Neural progenitor cell (in vitro differentiated cells): Measurements from ENCODE around the gene IL22RA2. TPM values are rescaled to one million over a fixed set of nuclear protein-coding genes. Genes with fewer than 3 reads are reported as not detected.
A peak's percentile ranks its signal among the peaks of the same experiment; 100 is the strongest.

Experiments
- DNase-seq: peaks from one replicate; pipeline ENCODE4 v3.0.0-alpha.2; 2016; ENCODE audit warnings: low spot score
- H2AFZ ChIP-seq: fragments of 200-600 bp; sonication (generic); replicated peaks from 2 replicates; pipeline ENCODE4 v1.6.1; 2016; ENCODE audit warnings: antibody characterized with exemption
- H3F3A ChIP-seq: fragments of 200-600 bp; sonication (generic); 2 replicates; pipeline ENCODE4 v1.6.1; 2016; ENCODE audit warnings: antibody characterized with exemption, low read depth
- H3K27ac ChIP-seq: fragments of 200-600 bp; sonication (generic); 2 replicates; pipeline ENCODE4 v1.5.1; 2016; ENCODE audit warnings: mild to moderate bottlenecking
- H3K27me3 ChIP-seq: fragments of 200-600 bp; sonication (generic); 2 replicates; pipeline ENCODE4 v1.6.1; 2016; ENCODE audit warnings: mild to moderate bottlenecking, moderate library complexity
- H3K36me3 ChIP-seq: fragments of 200-600 bp; sonication (generic); 2 replicates; pipeline ENCODE4 v1.5.1; 2016
- H3K4me1 ChIP-seq: fragments of 200-600 bp; sonication (generic); 2 replicates; pipeline ENCODE4 v1.6.1; 2016; ENCODE audit warnings: mixed run types
- H3K4me2 ChIP-seq: fragments of 200-600 bp; sonication (generic); 2 replicates; pipeline ENCODE4 v1.6.1; 2016
- H3K4me3 ChIP-seq: fragments of 200-600 bp; sonication (generic); 2 replicates; pipeline ENCODE4 v1.5.1; 2016
- H3K79me2 ChIP-seq: fragments of 200-600 bp; sonication (generic); 2 replicates; pipeline ENCODE4 v1.6.1; 2016; ENCODE audit warnings: low read depth
- H3K9ac ChIP-seq: fragments of 200-600 bp; sonication (generic); 2 replicates; pipeline ENCODE4 v1.6.1; 2016
- H3K9me3 ChIP-seq: fragments of 200-600 bp; sonication (generic); 2 replicates; pipeline ENCODE4 v1.5.1; 2016; ENCODE audit warnings: low read depth
- H4K20me1 ChIP-seq: fragments of 200-600 bp; sonication (generic); 2 replicates; pipeline ENCODE4 v1.6.1; 2016; ENCODE audit warnings: low read depth
- H3K27ac Mint-ChIP-seq: 3 replicates; pipeline ENCODE4 v1.8.0; 2021; ENCODE audit warnings: mixed read lengths
- H3K27me3 Mint-ChIP-seq: 2 replicates; pipeline ENCODE4 v1.8.0; 2022; ENCODE audit warnings: low read depth, mild to moderate bottlenecking, inconsistent platforms, moderate library complexity, mixed read lengths; ENCODE audit not compliant: insufficient read depth
- H3K36me3 Mint-ChIP-seq: 3 replicates; pipeline ENCODE4 v1.8.0; 2021; ENCODE audit warnings: mixed read lengths
- H3K4me1 Mint-ChIP-seq: 3 replicates; pipeline ENCODE4 v1.8.0; 2021; ENCODE audit warnings: mixed read lengths
- H3K4me3 Mint-ChIP-seq: 3 replicates; pipeline ENCODE4 v1.8.0; 2021; ENCODE audit warnings: mild to moderate bottlenecking, moderate library complexity, mixed read lengths
- H3K9me3 Mint-ChIP-seq: 3 replicates; pipeline ENCODE4 v1.8.0; 2020; ENCODE audit warnings: mixed read lengths
- EZH2 ChIP-seq: fragments of 200-600 bp; sonication (generic); IDR thresholded peaks from 2 replicates; pipeline ENCODE4 v1.6.1; 2017; ENCODE audit warnings: antibody characterized with exemption, mild to moderate bottlenecking, moderate library complexity
- EZH2phosphoT487 ChIP-seq: fragments of 200-600 bp; sonication (generic); IDR thresholded peaks from 2 replicates; pipeline ENCODE4 v1.6.1; 2017; ENCODE audit warnings: antibody characterized with exemption
- total RNA-seq: library from RNA; depleted of rRNA; stranded (reverse); fragments of >200 nt; gene quantifications from 2 replicates; pipeline ENCODE4 v1.2.3, GENCODE V29; 2015; ENCODE audit warnings: low replicate concordance
- TF ChIP-seq, protein P1 (sequence below): fragments of 200-600 bp; sonication (generic); IDR thresholded peaks from 2 replicates; pipeline ENCODE4 v1.5.1; 2017; ENCODE audit warnings: antibody characterized with exemption, mild to moderate bottlenecking

IL22RA2 gene
- total RNA-seq = not detected in 2 replicates

DNA sequence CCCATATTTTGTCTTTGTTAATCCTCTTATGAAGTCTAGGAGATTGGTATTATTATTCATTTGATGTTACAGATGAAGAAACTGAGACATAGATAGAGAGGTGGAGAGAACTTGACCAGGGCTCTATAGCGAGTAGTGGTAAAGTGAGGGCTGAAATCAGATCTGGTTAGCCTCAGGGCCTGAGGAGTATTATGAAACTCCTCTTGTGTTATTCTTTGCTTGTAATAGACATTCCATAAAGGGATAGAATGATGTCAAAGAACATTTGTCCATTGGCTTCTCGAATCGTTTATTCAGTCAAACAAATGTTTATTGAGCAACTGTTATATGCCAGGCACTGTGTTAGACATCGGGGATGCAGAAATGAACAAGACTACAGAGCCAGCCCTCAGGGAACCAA lies at the start of gene IL22RA2:
IL22RA2 (minus strand) TSS at position 144 of the 400 bp plus-strand sequence. CDS start 11,895 bp downstream, outside the sequence.
- H3K4me1 Mint-ChIP-seq = peaks cover 2% of the 10 kb centered on the region
- H3K27ac Mint-ChIP-seq = no peak within 1 kb of the TSS
- H3K9me3 Mint-ChIP-seq = peaks cover 9% of the 10 kb centered on the region
- Histone ChIP-seq H3K4me2 (no peak within 1 kb of the TSS), H3K79me2 (no peaks in the 10 kb centered on the region), H3K4me3 (no peak within 1 kb of the TSS), H3F3A (no peaks in the 10 kb centered on the region), H3K4me1 (no peaks in the 10 kb centered on the region), H3K27me3 (no peaks in the 10 kb centered on the region), H3K27ac (no peak within 1 kb of the TSS), H3K9me3 (no peaks in the 10 kb centered on the region), H4K20me1 (no peaks in the 10 kb centered on the region), H2AFZ (no peak within 1 kb of the TSS), H3K36me3 (no peaks in the 10 kb centered on the region), H3K9ac (no peak within 1 kb of the TSS)
- H3K27me3 Mint-ChIP-seq = peaks cover 2% of the 10 kb centered on the region
- no peak within 1 kb of the TSS for H3K4me3 Mint-ChIP-seq
- no peaks in the 10 kb centered on the region for H3K36me3 Mint-ChIP-seq
- DNase-seq = no peak
- TF ChIP-seq, protein P1, sequence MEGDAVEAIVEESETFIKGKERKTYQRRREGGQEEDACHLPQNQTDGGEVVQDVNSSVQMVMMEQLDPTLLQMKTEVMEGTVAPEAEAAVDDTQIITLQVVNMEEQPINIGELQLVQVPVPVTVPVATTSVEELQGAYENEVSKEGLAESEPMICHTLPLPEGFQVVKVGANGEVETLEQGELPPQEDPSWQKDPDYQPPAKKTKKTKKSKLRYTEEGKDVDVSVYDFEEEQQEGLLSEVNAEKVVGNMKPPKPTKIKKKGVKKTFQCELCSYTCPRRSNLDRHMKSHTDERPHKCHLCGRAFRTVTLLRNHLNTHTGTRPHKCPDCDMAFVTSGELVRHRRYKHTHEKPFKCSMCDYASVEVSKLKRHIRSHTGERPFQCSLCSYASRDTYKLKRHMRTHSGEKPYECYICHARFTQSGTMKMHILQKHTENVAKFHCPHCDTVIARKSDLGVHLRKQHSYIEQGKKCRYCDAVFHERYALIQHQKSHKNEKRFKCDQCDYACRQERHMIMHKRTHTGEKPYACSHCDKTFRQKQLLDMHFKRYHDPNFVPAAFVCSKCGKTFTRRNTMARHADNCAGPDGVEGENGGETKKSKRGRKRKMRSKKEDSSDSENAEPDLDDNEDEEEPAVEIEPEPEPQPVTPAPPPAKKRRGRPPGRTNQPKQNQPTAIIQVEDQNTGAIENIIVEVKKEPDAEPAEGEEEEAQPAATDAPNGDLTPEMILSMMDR = no peak
- TF ChIP-seq EZH2phosphoT487 (no peak), EZH2 (no peak)

- no peaks in the 10 kb centered on the region for H3K27me3 ChIP-seq
- H3K36me3 ChIP-seq = no peaks in the 10 kb centered on the region
- H3K27ac Mint-ChIP-seq = no peak overlapping the region
- DNase-seq = no peak
- no peaks in the 10 kb centered on the region for H3K36me3 Mint-ChIP-seq
- no peak overlapping the region for H3K27ac ChIP-seq
- H3K4me2 ChIP-seq = no peak overlapping the region
- no peak overlapping the region for H3K4me3 ChIP-seq
- peaks cover 9% of the 10 kb centered on the region for H3K4me1 ChIP-seq
- H2AFZ ChIP-seq = no peak overlapping the region
- peaks cover 17% of the 10 kb centered on the region for H3K4me1 Mint-ChIP-seq
- no peak overlapping the region for H3K4me3 Mint-ChIP-seq
- peaks cover 17% of the 10 kb centered on the region for H3K79me2 ChIP-seq
- H4K20me1 ChIP-seq = peaks cover 16% of the 10 kb centered on the region
- H3K9me3 Mint-ChIP-seq = no peaks in the 10 kb centered on the region
- H3K27me3 Mint-ChIP-seq = no peaks in the 10 kb centered on the region
- no peak overlapping the region for H3K9ac ChIP-seq
- no peaks in the 10 kb centered on the region for H3F3A ChIP-seq
- H3K9me3 ChIP-seq = no peaks in the 10 kb centered on the region
- no peak for TF ChIP-seq EZH2
- TF ChIP-seq EZH2phosphoT487 = no peak
- TF ChIP-seq, protein P1 = no peak
Measured at GRCh38 chr6:137222381-137222780, 48.9 kb upstream of the IL22RA2 start.

DNA sequence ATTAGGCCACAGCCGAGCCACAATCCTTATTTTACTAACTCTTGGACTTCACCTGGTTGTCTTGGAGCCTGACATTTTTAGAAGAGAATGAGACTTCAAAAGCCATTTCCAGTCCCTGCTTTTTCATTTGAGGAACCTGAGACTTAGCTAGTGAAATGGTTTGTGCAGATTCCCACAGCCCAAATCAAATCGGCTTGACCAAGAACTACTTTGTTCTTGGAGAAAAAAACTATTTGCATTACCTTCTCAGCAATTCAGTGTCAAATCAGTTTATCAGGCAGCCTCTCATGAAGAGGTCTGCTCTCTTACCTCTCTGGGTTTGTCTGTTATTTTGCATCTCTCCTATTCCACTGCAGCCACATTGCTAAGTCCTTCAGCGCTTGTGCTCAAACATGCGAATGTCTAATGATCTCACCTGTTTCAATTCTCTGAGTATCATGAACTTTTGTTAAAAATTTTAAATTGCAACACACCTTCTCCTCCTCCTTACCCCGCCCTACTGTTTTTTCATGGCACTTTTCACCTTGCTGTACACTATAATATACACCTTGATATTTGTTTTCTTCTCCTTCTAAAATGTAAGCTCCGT lies 46.3 kb upstream of the IL22RA2 start:
- TF ChIP-seq EZH2 = no peak
- Histone ChIP-seq H2AFZ (peak overlapping the region; percentile 92), H3K27me3 (no peaks in the 10 kb centered on the region), H3K4me1 (peaks cover 9% of the 10 kb centered on the region), H3K4me2 (peak overlapping the region; percentile 85), H3F3A (no peaks in the 10 kb centered on the region), H4K20me1 (peaks cover 29% of the 10 kb centered on the region), H3K36me3 (no peaks in the 10 kb centered on the region), H3K27ac (no peak overlapping the region), H3K9ac (no peak overlapping the region), H3K79me2 (peaks cover 43% of the 10 kb centered on the region), H3K4me3 (peak overlapping the region; percentile 88), H3K9me3 (no peaks in the 10 kb centered on the region)
- Mint-ChIP-seq H3K9me3 (no peaks in the 10 kb centered on the region), H3K36me3 (peaks cover 3% of the 10 kb centered on the region), H3K4me1 (peaks cover 27% of the 10 kb centered on the region), H3K27ac (peak overlapping the region; percentile 80), H3K27me3 (no peaks in the 10 kb centered on the region), H3K4me3 (peak overlapping the region; percentile 96)
- DNase-seq = no peak

DNA sequence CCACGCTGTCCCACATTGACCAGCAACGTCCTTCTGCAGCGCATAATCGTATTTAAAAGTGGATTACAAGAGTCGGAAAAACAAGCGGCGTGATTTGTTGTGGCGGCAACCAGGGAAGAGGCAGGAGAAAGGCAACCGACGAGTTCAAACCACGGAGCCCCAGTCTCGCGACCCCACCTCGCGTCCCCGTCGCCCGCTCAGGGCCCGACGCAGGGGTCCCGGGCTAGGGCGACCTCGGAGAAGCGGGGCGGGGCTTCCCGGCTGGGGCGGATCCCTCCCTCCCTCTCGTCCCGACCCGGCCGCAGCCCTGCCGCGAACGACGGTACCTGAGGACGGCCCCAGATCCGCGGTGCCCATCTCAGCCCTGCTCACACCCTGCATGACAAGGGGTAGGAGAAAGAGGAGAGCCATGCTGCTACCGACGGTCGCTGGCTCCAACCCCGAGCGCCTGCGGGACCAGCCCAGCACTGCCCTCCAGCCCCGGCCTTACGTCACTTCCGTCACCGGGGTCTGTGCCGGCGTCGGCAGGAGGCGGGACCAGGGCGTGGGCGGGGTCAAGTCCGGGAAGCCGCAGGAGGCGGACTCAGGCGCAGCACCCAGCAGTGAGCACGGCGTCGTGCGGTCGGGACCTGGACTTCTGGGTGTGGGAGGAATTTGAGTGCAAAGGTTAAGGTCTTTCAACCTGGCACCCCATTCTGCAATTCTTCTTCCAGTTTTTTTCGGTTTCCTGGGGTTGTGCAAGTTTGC lies 45.6 kb upstream of the IL22RA2 start, which contains the start of gene IFNGR1:
IFNGR1 (minus strand) TSS at position 469 of the 747 bp plus-strand sequence; CDS start at position 411, 58 bp downstream.
- Mint-ChIP-seq H3K4me1 (peaks cover 27% of the 10 kb centered on the region), H3K27me3 (no peaks in the 10 kb centered on the region), H3K27ac (peak within 1 kb of the TSS; percentile 95), H3K36me3 (peaks cover 7% of the 10 kb centered on the region), H3K9me3 (peaks cover 3% of the 10 kb centered on the region), H3K4me3 (peak within 1 kb of the TSS; percentile 96)
- Histone ChIP-seq H3K27me3 (no peaks in the 10 kb centered on the region), H3K36me3 (no peaks in the 10 kb centered on the region), H2AFZ (peak within 1 kb of the TSS; percentile 92), H4K20me1 (peaks cover 29% of the 10 kb centered on the region), H3K4me1 (peaks cover 9% of the 10 kb centered on the region), H3K4me2 (peak within 1 kb of the TSS; percentile 85), H3K27ac (no peak within 1 kb of the TSS), H3K9me3 (no peaks in the 10 kb centered on the region), H3K4me3 (peak within 1 kb of the TSS; percentile 88), H3F3A (no peaks in the 10 kb centered on the region), H3K79me2 (peaks cover 50% of the 10 kb centered on the region), H3K9ac (peak within 1 kb of the TSS; percentile 74)
- TF ChIP-seq EZH2phosphoT487 (no peak), EZH2 (no peak)
- TF ChIP-seq, protein P1 = no peak
- peak; percentile 93 for DNase-seq
